ENCODE results near the gene RBMS3. TPM values are rescaled to one million over a fixed set of nuclear protein-coding genes. Genes with fewer than 3 reads are reported as not detected.

Gene RBMS3
- total RNA-seq, 1 donor from 2014 or later = 58.5 TPM

GRCh38 chr3:29382409-29382808, 101.5 kb downstream of the RBMS3 start:
- no peak for ATAC-seq
- intact Hi-C loops (cut with DNase I) = no loop called here

GRCh38 chr3:29382845-29383244, 102.0 kb downstream of the RBMS3 start:
- no peak overlapping the region for H3K27ac ChIP-seq
- no peaks in the 10 kb centered on the region for H3K36me3 ChIP-seq
- H3K4me1 ChIP-seq = peaks cover 6% of the 10 kb centered on the region
- ATAC-seq (no peak), DNase-seq (no peak)
- no peak for TF ChIP-seq CTCF (IDR thresholded peaks at IDR 0.05)
- no peak overlapping the region for H3K4me3 ChIP-seq
- intact Hi-C loops (cut with DNase I) = no loop called here
- no peaks in the 10 kb centered on the region for H3K27me3 ChIP-seq (ENCODE audit: low read depth)
- no peaks in the 10 kb centered on the region for H3K9me3 ChIP-seq

More at GRCh38 chr3:29382409-29382808, 101.5 kb downstream of the RBMS3 start:
- no peak for DNase-seq
- peaks cover 6% of the 10 kb centered on the region for H3K4me1 ChIP-seq
- H3K36me3 ChIP-seq = no peaks in the 10 kb centered on the region
- no peak overlapping the region for H3K27ac ChIP-seq
- no peak overlapping the region for H3K4me3 ChIP-seq
- H3K27me3 ChIP-seq (ENCODE audit: low read depth) = no peaks in the 10 kb centered on the region
- TF ChIP-seq CTCF (IDR thresholded peaks at IDR 0.05) = no peak
- no peaks in the 10 kb centered on the region for H3K9me3 ChIP-seq

GRCh38 chr3:29384640-29385039, 103.8 kb downstream of the RBMS3 start:
- no peak overlapping the region for H3K4me3 ChIP-seq
- H3K9me3 ChIP-seq = no peaks in the 10 kb centered on the region
- intact Hi-C loops (cut with DNase I) = no loop called here
- peaks cover 6% of the 10 kb centered on the region for H3K4me1 ChIP-seq
- H3K36me3 ChIP-seq = no peaks in the 10 kb centered on the region
- no peak for ATAC-seq
- no peaks in the 10 kb centered on the region for H3K27me3 ChIP-seq (ENCODE audit: low read depth)
- no peak for DNase-seq
- no peak for TF ChIP-seq CTCF (IDR thresholded peaks at IDR 0.05)
- no peak overlapping the region for H3K27ac ChIP-seq

GRCh38 chr3:29385046-29385830, 104.4 kb downstream of the RBMS3 start:
- no peaks in the 10 kb centered on the region for H3K9me3 ChIP-seq
- H3K36me3 ChIP-seq = no peaks in the 10 kb centered on the region
- no peak for TF ChIP-seq CTCF (IDR thresholded peaks at IDR 0.05)
- no peak for ATAC-seq
- no peak for DNase-seq
- H3K27ac ChIP-seq = no peak overlapping the region
- no peaks in the 10 kb centered on the region for H3K27me3 ChIP-seq (ENCODE audit: low read depth)
- intact Hi-C loops (cut with DNase I) = no loop called here
- H3K4me3 ChIP-seq = no peak overlapping the region
- H3K4me1 ChIP-seq = peaks cover 6% of the 10 kb centered on the region

GRCh38 chr3:29389362-29389761, 108.5 kb downstream of the RBMS3 start:
- Histone ChIP-seq H3K36me3 (no peaks in the 10 kb centered on the region), H3K9me3 (no peaks in the 10 kb centered on the region), H3K4me1 (no peaks in the 10 kb centered on the region), H3K27me3 (ENCODE audit: low read depth) (no peaks in the 10 kb centered on the region), H3K4me3 (no peak overlapping the region), H3K27ac (no peak overlapping the region)
- ATAC-seq = no peak
- intact Hi-C loops (cut with DNase I) = no loop called here
- DNase-seq = no peak
- TF ChIP-seq CTCF (IDR thresholded peaks at IDR 0.05) = no peak

Measured in lower lobe of right lung (tissue), 2 donors.